ENCODE measurements around the gene PIEZO1.

The PIEZO1 gene

GRCh38 chr16:88783391-88784073 lies 1.5 kb downstream of the PIEZO1 start:
- CTCF ChIA-PET: interaction anchor here (0.9 to 7.8 kb wide), 12 partner anchors 11 to 47 kb away, joined by 3 to 80 read pairs (median 5); partner anchors contain the start of gene APRT
- no peak for TF ChIP-seq CTCF (IDR thresholded peaks at IDR 0.05; ENCODE audit: control extremely low read depth, extremely low read depth, low read depth, missing control alignments)
- POLR2A ChIA-PET: interaction anchor here (0.6 to 0.7 kb wide), 2 partner anchors 27 to 195 kb away, joined by 3 read pairs; no protein-coding TSS in a partner anchor
- DNase-seq (ENCODE audit: extremely low spot score): no peak

- CTCF ChIA-PET: interaction anchor here (1.1 to 7.8 kb wide), 12 partner anchors 10 to 158 kb away, joined by 3 to 80 read pairs (median 5); partner anchors contain the start of gene APRT
- POLR2A ChIA-PET: interaction anchor here (0.6 to 0.7 kb wide), 3 partner anchors 28 to 887 kb away, joined by 3 to 4 read pairs (median 3); no protein-coding TSS in a partner anchor
- DNase-seq (ENCODE audit: extremely low spot score): no peak
- no peak for TF ChIP-seq CTCF (IDR thresholded peaks at IDR 0.05; ENCODE audit: control extremely low read depth, extremely low read depth, low read depth, missing control alignments)
Measured at GRCh38 chr16:88782454-88783390, 2.3 kb downstream of the PIEZO1 start.

GRCh38 chr16:88781140-88782077 lies 3.6 kb downstream of the PIEZO1 start:
- CTCF ChIA-PET: interaction anchor here (1.0 to 7.8 kb wide), 16 partner anchors 9 to 386 kb away, joined by 3 to 80 read pairs (median 6); no protein-coding TSS in a partner anchor
- DNase-seq (ENCODE audit: extremely low spot score): peak; percentile 78
- POLR2A ChIA-PET: interaction anchor here (0.5 to 1.1 kb wide), 5 partner anchors 12 to 79 kb away, joined by 3 to 4 read pairs (median 3); no protein-coding TSS in a partner anchor
- TF ChIP-seq CTCF (IDR thresholded peaks at IDR 0.05; ENCODE audit: control extremely low read depth, extremely low read depth, low read depth, missing control alignments): no peak

GRCh38 chr16:88780142-88781062 lies 4.6 kb downstream of the PIEZO1 start:
- CTCF ChIA-PET: interaction anchor here (1.0 to 7.8 kb wide), 18 partner anchors 8 to 437 kb away, joined by 3 to 80 read pairs (median 4); partner anchors contain the start of gene ZNF778
- POLR2A ChIA-PET: interaction anchor here (0.8 to 1.1 kb wide), 3 partner anchors 11 to 43 kb away, joined by 3 to 4 read pairs (median 3); no protein-coding TSS in a partner anchor
- no peak for DNase-seq (ENCODE audit: extremely low spot score)
- TF ChIP-seq CTCF (IDR thresholded peaks at IDR 0.05; ENCODE audit: control extremely low read depth, extremely low read depth, low read depth, missing control alignments): no peak

- no peak for DNase-seq (ENCODE audit: extremely low spot score)
- no peak for TF ChIP-seq CTCF (IDR thresholded peaks at IDR 0.05; ENCODE audit: control extremely low read depth, extremely low read depth, low read depth, missing control alignments)
- POLR2A ChIA-PET: no interaction called here
- CTCF ChIA-PET: interaction anchor here (1.0 to 7.8 kb wide), 11 partner anchors 11 to 438 kb away, joined by 3 to 80 read pairs (median 6); partner anchors contain the start of gene ZNF778
Measured at GRCh38 chr16:88779406-88780141, 5.4 kb downstream of the PIEZO1 start.

All from GM10248 (cell line).